CD4-positive, alpha-beta memory T cell (primary cell): ENCODE results near the gene SHQ1. TPM values are rescaled to one million over a fixed set of nuclear protein-coding genes. Genes with fewer than 3 reads are reported as not detected.

Source experiments
- CTCF ChIA-PET: fragments of 350-600 bp; sonication (Branson Sonifier 250); formaldehyde crosslinking; loops from one replicate; lab custom pipeline; 2021; ENCODE audit warnings: inconsistent platforms; ENCODE audit not compliant: partially characterized antibody; lab: Charles Lee
- POLR2A ChIA-PET: fragments of 350-600 bp; sonication (Branson Sonifier 250); formaldehyde crosslinking; loops from one replicate; lab custom pipeline; 2021; ENCODE audit not compliant: partially characterized antibody; lab: Charles Lee
- DNase-seq, 5 donors: peaks; one replicate each; pipeline versions ENCODE4 v3.0.0 to v3.0.0-alpha.2; 2020 to 2022; ENCODE audit warnings: mixed read lengths in 1 of 5
- H3K27ac ChIP-seq: one replicate; pipeline ENCODE4 v1.7.0; 2013; ENCODE audit warnings: low read depth, low read length
- H3K27me3 ChIP-seq: 2 replicates; pipeline ENCODE4 v1.7.0; 2013; ENCODE audit warnings: mild to moderate bottlenecking, low read length, moderate library complexity; ENCODE audit not compliant: insufficient read depth
- H3K36me3 ChIP-seq: 2 replicates; pipeline ENCODE4 v1.7.0; 2013; ENCODE audit warnings: mild to moderate bottlenecking, low read length, moderate library complexity; ENCODE audit not compliant: insufficient read depth
- H3K4me1 ChIP-seq: 2 replicates; pipeline ENCODE4 v1.7.0; 2013; ENCODE audit warnings: mild to moderate bottlenecking, low read length, moderate library complexity; ENCODE audit not compliant: insufficient read depth
- H3K4me3 ChIP-seq, 2 donors: one replicate each; pipeline ENCODE4 v1.7.0; 2013; ENCODE audit warnings: low read length in 2 of 2, mild to moderate bottlenecking in 1 of 2
- H3K9me3 ChIP-seq, 2 donors: one replicate each; pipeline ENCODE4 v1.7.0; 2013; ENCODE audit warnings: low read length in 2 of 2, control low read depth in 1 of 2; ENCODE audit not compliant: control insufficient read depth in 1 of 2
- H3K27ac Mint-ChIP-seq, 7 donors: one replicate each; pipeline ENCODE4 v1.8.0; 2020 to 2021; ENCODE audit warnings: mixed read lengths in 7 of 7, mild to moderate bottlenecking in 6 of 7, inconsistent platforms in 3 of 7, moderate library complexity in 3 of 7
- H3K27me3 Mint-ChIP-seq, 2 donors: one replicate each; pipeline ENCODE4 v1.8.0; 2020 to 2021; ENCODE audit warnings: mixed read lengths in 2 of 2
- H3K36me3 Mint-ChIP-seq, 2 donors: one replicate each; pipeline ENCODE4 v1.8.0; 2020 to 2021; ENCODE audit warnings: mixed read lengths in 2 of 2, inconsistent platforms in 1 of 2, mild to moderate bottlenecking in 1 of 2
- H3K4me1 Mint-ChIP-seq, 4 donors: one replicate each; pipeline ENCODE4 v1.8.0; 2020 to 2021; ENCODE audit warnings: mixed read lengths in 4 of 4, mild to moderate bottlenecking in 1 of 4
- H3K4me3 Mint-ChIP-seq, 8 donors: one replicate each; pipeline ENCODE4 v1.8.0; 2020 to 2021; ENCODE audit warnings: mixed read lengths in 8 of 8, mild to moderate bottlenecking in 7 of 8, moderate library complexity in 6 of 8, inconsistent platforms in 3 of 8
- H3K9me3 Mint-ChIP-seq, 8 donors: one replicate each; pipeline ENCODE4 v1.8.0; 2020 to 2021; ENCODE audit warnings: mixed read lengths in 8 of 8, mild to moderate bottlenecking in 5 of 8, inconsistent platforms in 3 of 8, moderate library complexity in 1 of 8
- intact Hi-C: fragments of 100-400 bp; cut with micrococcal nuclease; formaldehyde crosslinking; loops from one replicate; pipeline ENCODE4 v1.15.1; 2023
- polyA plus RNA-seq, 2 donors: library from polyadenylated mRNA; unstranded; fragments of 300-500 nt; fragmentation: Illumina TruSeq; gene quantifications; one replicate each; pipeline ENCODE4 v1.2.3, GENCODE V29; 2021
- total RNA-seq, 2 experiments: library from RNA; stranded (reverse); gene quantifications; one replicate each; pipeline ENCODE4 v1.2.3, GENCODE V29; 2021

SHQ1 gene
- total and polyA plus RNA-seq, 4 experiments from 2014 or later = 6.6 to 31.2 (median 26.1) TPM

- Histone ChIP-seq H3K9me3 (no peaks in the 10 kb centered on the region), H3K27ac (no peak overlapping the region), H3K36me3 (no peaks in the 10 kb centered on the region), H3K27me3 (peaks cover 25% of the 10 kb centered on the region), H3K4me1 (peaks cover 10% of the 10 kb centered on the region), H3K4me3 (no peak overlapping the region)
- Mint-ChIP-seq H3K4me1 (peaks cover 5 to 15% (median 10%) of the 10 kb centered on the region in 4 donors), H3K36me3 (no peaks in the 10 kb centered on the region), H3K27me3 (peaks cover 45 to 63% of the 10 kb centered on the region in 2 donors), H3K4me3 (no peak overlapping the region), H3K9me3 (no peaks in the 10 kb centered on the region), H3K27ac (no peak overlapping the region)
- ChIA-PET CTCF (no interaction called here), POLR2A (no interaction called here)
- DNase-seq = no peak
- intact Hi-C loops = no loop called here
Measured at GRCh38 chr3:72891053-72891855, 43.0 kb upstream of the SHQ1 start.

DNA sequence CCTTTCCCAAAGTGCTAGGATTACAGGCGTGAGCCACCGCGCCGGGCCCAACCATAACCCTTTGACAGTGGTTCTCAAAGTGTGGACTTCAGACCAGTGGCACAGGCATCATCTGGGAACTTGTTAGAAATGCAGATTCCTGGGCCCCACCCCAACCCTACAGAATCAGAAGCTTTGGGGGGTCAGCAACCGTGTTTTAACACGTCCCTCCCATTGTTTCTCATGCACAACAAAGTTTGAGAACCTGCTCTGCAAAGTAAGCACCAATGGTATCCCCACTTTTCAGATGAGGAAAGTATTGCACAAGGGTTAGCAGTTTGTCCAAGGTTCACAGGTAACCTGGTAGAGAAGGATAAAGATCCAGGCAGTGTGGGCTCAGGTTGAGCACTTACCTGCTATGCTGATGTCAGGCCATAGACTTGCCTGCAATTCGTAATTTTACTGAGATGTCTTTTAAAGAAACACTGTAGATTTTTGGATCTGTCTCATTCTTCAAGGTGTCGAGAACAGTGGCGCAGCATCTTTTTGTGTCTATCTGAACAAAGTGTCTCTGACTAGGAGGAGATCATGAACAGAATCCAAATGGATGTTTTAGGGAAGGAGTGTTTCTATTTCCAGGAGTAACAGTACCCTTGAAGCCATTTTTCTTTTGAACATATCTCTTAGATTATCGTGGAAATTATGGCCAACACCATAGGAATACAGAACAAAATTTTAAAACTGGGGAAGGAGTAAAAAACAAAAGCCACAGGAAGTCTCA lies 42.1 kb upstream of the SHQ1 start:
- DNase-seq = no peak
- POLR2A ChIA-PET = no interaction called here
- H3K4me3 Mint-ChIP-seq = peak overlapping the region in 1 of 8 donors; percentile 14
- Histone ChIP-seq H3K36me3 (no peaks in the 10 kb centered on the region), H3K4me1 (peaks cover 10% of the 10 kb centered on the region), H3K4me3 (no peak overlapping the region), H3K27ac (no peak overlapping the region), H3K27me3 (peaks cover 30% of the 10 kb centered on the region), H3K9me3 (no peaks in the 10 kb centered on the region)
- H3K27ac Mint-ChIP-seq = no peak overlapping the region
- no peaks in the 10 kb centered on the region for H3K9me3 Mint-ChIP-seq
- peaks cover 52 to 68% of the 10 kb centered on the region in 2 donors for H3K27me3 Mint-ChIP-seq
- CTCF ChIA-PET = no interaction called here
- intact Hi-C loops = no loop called here
- no peaks in the 10 kb centered on the region for H3K36me3 Mint-ChIP-seq
- H3K4me1 Mint-ChIP-seq = peaks cover 5 to 15% (median 10%) of the 10 kb centered on the region in 4 donors

GRCh38 chr3:72889310-72890165 lies 41.3 kb upstream of the SHQ1 start:
- no peaks in the 10 kb centered on the region for H3K36me3 ChIP-seq
- H3K4me1 ChIP-seq = peaks cover 10% of the 10 kb centered on the region
- Mint-ChIP-seq H3K4me1 (peaks cover 5 to 15% (median 10%) of the 10 kb centered on the region in 4 donors), H3K27me3 (peaks cover 55 to 68% of the 10 kb centered on the region in 2 donors), H3K4me3 (peak overlapping the region in 4 of 8 donors; percentile 21 to 45 (median 34)), H3K27ac (no peak overlapping the region), H3K36me3 (no peaks in the 10 kb centered on the region), H3K9me3 (peaks cover 0 to 1% (median 0%) of the 10 kb centered on the region in 8 donors)
- DNase-seq = no peak
- H3K4me3 ChIP-seq = no peak overlapping the region
- CTCF ChIA-PET = no interaction called here
- POLR2A ChIA-PET = no interaction called here
- intact Hi-C loops = no loop called here
- H3K27ac ChIP-seq = no peak overlapping the region
- H3K9me3 ChIP-seq = no peaks in the 10 kb centered on the region
- H3K27me3 ChIP-seq = peaks cover 30% of the 10 kb centered on the region

DNA sequence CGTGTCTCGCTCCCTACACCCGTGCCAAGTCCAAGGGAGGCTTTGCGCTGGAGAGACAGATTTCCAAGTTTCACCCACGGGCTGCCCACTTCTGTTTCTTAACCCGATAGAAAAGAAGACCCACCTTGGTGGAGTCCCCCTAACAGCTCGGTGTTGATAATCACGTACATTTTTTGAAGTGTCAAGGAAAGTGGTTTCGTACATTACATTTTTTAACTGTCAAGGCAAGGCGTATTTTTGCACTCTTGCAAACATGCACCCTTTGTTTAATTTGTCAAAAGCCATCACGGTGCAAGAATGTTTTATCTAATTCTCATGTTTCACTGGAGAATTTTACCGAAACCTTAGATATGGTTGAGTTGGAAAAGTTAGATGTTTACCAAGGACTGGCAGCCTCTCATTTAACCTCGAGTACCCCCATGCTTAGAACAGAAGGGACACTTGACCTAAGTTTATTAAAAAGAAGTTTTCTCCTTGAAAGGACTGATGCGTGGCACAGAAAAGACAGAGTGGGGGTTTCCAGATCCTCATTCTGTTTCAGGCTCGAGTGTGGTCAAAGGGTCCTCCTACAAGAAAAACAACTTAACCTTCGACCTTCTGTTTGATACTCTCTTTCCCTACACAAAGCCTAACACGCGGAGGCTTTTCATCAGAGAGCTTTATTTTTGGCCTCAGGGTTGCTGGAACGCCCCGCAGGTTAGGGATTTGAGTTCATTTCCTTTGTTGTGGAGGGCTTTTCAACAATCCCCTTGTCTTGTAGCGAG lies 40.5 kb upstream of the SHQ1 start:
- H3K4me1 Mint-ChIP-seq = peaks cover 5 to 15% (median 10%) of the 10 kb centered on the region in 4 donors
- no peaks in the 10 kb centered on the region for H3K9me3 ChIP-seq
- peak overlapping the region in 6 of 8 donors; percentile 35 to 64 (median 52) for H3K4me3 Mint-ChIP-seq
- peaks cover 61 to 72% of the 10 kb centered on the region in 2 donors for H3K27me3 Mint-ChIP-seq
- no peak for DNase-seq
- no peak overlapping the region for H3K27ac ChIP-seq
- H3K36me3 ChIP-seq = no peaks in the 10 kb centered on the region
- intact Hi-C loops = no loop called here
- H3K36me3 Mint-ChIP-seq = no peaks in the 10 kb centered on the region
- ChIA-PET CTCF (no interaction called here), POLR2A (no interaction called here)
- H3K27ac Mint-ChIP-seq = no peak overlapping the region
- peaks cover 0 to 7% (median 5%) of the 10 kb centered on the region in 8 donors for H3K9me3 Mint-ChIP-seq
- H3K4me3 ChIP-seq = no peak overlapping the region
- H3K4me1 ChIP-seq = peaks cover 10% of the 10 kb centered on the region
- H3K27me3 ChIP-seq = peaks cover 30% of the 10 kb centered on the region

- Histone ChIP-seq H3K9me3 (no peaks in the 10 kb centered on the region), H3K36me3 (no peaks in the 10 kb centered on the region), H3K27ac (no peak within 1 kb of the TSS), H3K4me3 (no peak within 1 kb of the TSS), H3K4me1 (peaks cover 10% of the 10 kb centered on the region), H3K27me3 (peaks cover 30% of the 10 kb centered on the region)
- H3K27ac Mint-ChIP-seq = no peak within 1 kb of the TSS
- H3K4me3 Mint-ChIP-seq = peak within 1 kb of the TSS; percentile 45 to 92 (median 76)
- POLR2A ChIA-PET = interaction anchor here (0.6 kb wide), 1 partner anchor 998 kb away, joined by 3 read pairs; no protein-coding TSS in a partner anchor
- peak in 3 of 5 donors; percentile 3 to 6 (median 4) for DNase-seq
- H3K36me3 Mint-ChIP-seq = peaks cover 0 to 3% of the 10 kb centered on the region in 2 donors
- peaks cover 5 to 15% (median 10%) of the 10 kb centered on the region in 4 donors for H3K4me1 Mint-ChIP-seq
- CTCF ChIA-PET = no interaction called here
- peaks cover 0 to 12% (median 7%) of the 10 kb centered on the region in 8 donors for H3K9me3 Mint-ChIP-seq
- peaks cover 56 to 71% of the 10 kb centered on the region in 2 donors for H3K27me3 Mint-ChIP-seq
- intact Hi-C loops = no loop called here
Measured at GRCh38 chr3:72887705-72888545, 39.7 kb upstream of the SHQ1 start, which contains the start of gene GXYLT2. Gene GXYLT2 (plus strand): TSS chr3:72888046. CDS start chr3:72888234, 188 bp downstream.

GRCh38 chr3:72887343-72887704 lies 39.1 kb upstream of the SHQ1 start:
- H3K4me3 ChIP-seq = no peak overlapping the region
- POLR2A ChIA-PET = no interaction called here

More at GRCh38 chr3:72887343-72887704, 39.1 kb upstream of the SHQ1 start:
- Mint-ChIP-seq H3K36me3 (peaks cover 0 to 3% of the 10 kb centered on the region in 2 donors), H3K9me3 (peaks cover 0 to 15% (median 9%) of the 10 kb centered on the region in 8 donors), H3K27me3 (peaks cover 56 to 66% of the 10 kb centered on the region in 2 donors), H3K4me3 (peak overlapping the region; percentile 45 to 92 (median 76)), H3K27ac (no peak overlapping the region), H3K4me1 (peaks cover 5 to 15% (median 10%) of the 10 kb centered on the region in 4 donors)
- peaks cover 30% of the 10 kb centered on the region for H3K27me3 ChIP-seq
- intact Hi-C loops = no loop called here
- H3K36me3 ChIP-seq = no peaks in the 10 kb centered on the region
- no peak for DNase-seq
- CTCF ChIA-PET = no interaction called here
- H3K4me1 ChIP-seq = peaks cover 10% of the 10 kb centered on the region
- no peaks in the 10 kb centered on the region for H3K9me3 ChIP-seq
- no peak overlapping the region for H3K27ac ChIP-seq
